Measurements from ENCODE around the gene PLPP6.

- TF ChIP-seq, protein P1, sequence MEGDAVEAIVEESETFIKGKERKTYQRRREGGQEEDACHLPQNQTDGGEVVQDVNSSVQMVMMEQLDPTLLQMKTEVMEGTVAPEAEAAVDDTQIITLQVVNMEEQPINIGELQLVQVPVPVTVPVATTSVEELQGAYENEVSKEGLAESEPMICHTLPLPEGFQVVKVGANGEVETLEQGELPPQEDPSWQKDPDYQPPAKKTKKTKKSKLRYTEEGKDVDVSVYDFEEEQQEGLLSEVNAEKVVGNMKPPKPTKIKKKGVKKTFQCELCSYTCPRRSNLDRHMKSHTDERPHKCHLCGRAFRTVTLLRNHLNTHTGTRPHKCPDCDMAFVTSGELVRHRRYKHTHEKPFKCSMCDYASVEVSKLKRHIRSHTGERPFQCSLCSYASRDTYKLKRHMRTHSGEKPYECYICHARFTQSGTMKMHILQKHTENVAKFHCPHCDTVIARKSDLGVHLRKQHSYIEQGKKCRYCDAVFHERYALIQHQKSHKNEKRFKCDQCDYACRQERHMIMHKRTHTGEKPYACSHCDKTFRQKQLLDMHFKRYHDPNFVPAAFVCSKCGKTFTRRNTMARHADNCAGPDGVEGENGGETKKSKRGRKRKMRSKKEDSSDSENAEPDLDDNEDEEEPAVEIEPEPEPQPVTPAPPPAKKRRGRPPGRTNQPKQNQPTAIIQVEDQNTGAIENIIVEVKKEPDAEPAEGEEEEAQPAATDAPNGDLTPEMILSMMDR (IDR thresholded peaks at IDR 0.05): no peak
- no peak for TF ChIP-seq POLR2A (IDR thresholded peaks at IDR 0.05)
Measured at GRCh38 chr9:4615778-4616177, 46.3 kb upstream of the PLPP6 start.

Measured in thyroid gland (tissue), 4 donors.